Natural killer cell (primary cell): ENCODE measurements around the gene SLX4. TPM values are rescaled to one million over a fixed set of nuclear protein-coding genes. Genes with fewer than 3 reads are reported as not detected.

Experiments
- ATAC-seq, 3 donors: fragments of 150-1000 bp in 2 of 3; fragments of 200-7000 bp in 1 of 3; cut with Tn5 transposase; 1 replicate in 1 of 3; 2 replicates in 2 of 3; pipeline ENCODE4 v1.10.0; 2021; ENCODE audit warnings: mild to moderate bottlenecking in 2 of 3, moderate library complexity in 2 of 3
- DNase-seq, 2 donors: peaks; one replicate each; pipeline versions ENCODE4 v3.0.0 to v3.0.0-alpha.2; 2013 to 2021; ENCODE audit warnings: mixed read lengths in 1 of 2
- H3K27ac ChIP-seq: one replicate; pipeline ENCODE4 v1.5.1; 2013; ENCODE audit warnings: mild to moderate bottlenecking, low read length
- H3K27me3 ChIP-seq: one replicate; pipeline ENCODE4 v1.6.1; 2013; ENCODE audit warnings: low read length; ENCODE audit not compliant: control insufficient read depth, insufficient read depth
- H3K36me3 ChIP-seq: one replicate; pipeline ENCODE4 v1.6.1; 2013; ENCODE audit warnings: low read length; ENCODE audit not compliant: control insufficient read depth, insufficient read depth
- H3K4me1 ChIP-seq: one replicate; pipeline ENCODE4 v1.6.1; 2013; ENCODE audit warnings: low read length; ENCODE audit not compliant: control insufficient read depth, insufficient read depth
- H3K4me3 ChIP-seq: one replicate; pipeline ENCODE4 v1.5.1; 2013; ENCODE audit warnings: low read length
- H3K9me3 ChIP-seq: one replicate; pipeline ENCODE4 v1.6.1; 2013; ENCODE audit warnings: low read length; ENCODE audit not compliant: control insufficient read depth, insufficient read depth
- H3K27ac Mint-ChIP-seq, 2 donors: one replicate each; pipeline ENCODE4 v1.8.0; 2022; ENCODE audit warnings: mild to moderate bottlenecking in 2 of 2, mixed read lengths in 2 of 2, moderate library complexity in 1 of 2
- H3K27me3 Mint-ChIP-seq, 2 donors: one replicate each; pipeline ENCODE4 v1.8.0; 2022; ENCODE audit warnings: low read depth in 2 of 2, mixed read lengths in 2 of 2
- H3K36me3 Mint-ChIP-seq: one replicate; pipeline ENCODE4 v1.8.0; 2022; ENCODE audit warnings: mixed read lengths
- H3K4me1 Mint-ChIP-seq, 2 donors: one replicate each; pipeline ENCODE4 v1.8.0; 2022; ENCODE audit warnings: mixed read lengths in 2 of 2
- H3K4me3 Mint-ChIP-seq: one replicate; pipeline ENCODE4 v1.8.0; 2022; ENCODE audit warnings: mild to moderate bottlenecking, moderate library complexity, mixed read lengths
- H3K9me3 Mint-ChIP-seq, 2 donors: one replicate each; pipeline ENCODE4 v1.8.0; 2022; ENCODE audit warnings: mixed read lengths in 2 of 2
- WGBS: methylation state at CpG from one replicate; pipeline ENCODE4 v1.1.7; 2013; ENCODE audit warnings: missing lambda C conversion rate; ENCODE audit not compliant: insufficient coverage; 5-methylcytosine and 5-hydroxymethylcytosine counted together
- intact Hi-C: fragments of 100-400 bp; cut with micrococcal nuclease; formaldehyde crosslinking; loops from one replicate; pipeline ENCODE4 v1.14.2; 2022
- total RNA-seq, 4 donors: library from RNA; stranded (reverse); fragments of 120-200 nt in 1 of 4; gene quantifications; one replicate each; pipeline versions ENCODE4 v1.2.3 to v1.2.4, GENCODE V29; 2013 to 2022
- TF ChIP-seq, protein P1 (sequence below): fragments of 200-600 bp; IDR thresholded peaks from one replicate; pipeline ENCODE4 v1.8.0; 2022; ENCODE audit warnings: antibody characterized with exemption

SLX4 gene
- total RNA-seq, 3 donors from 2014 or later (not counting 1 experiment from before 2014, with no cell fraction given) = 13.5 to 18.6 (median 15.5) TPM

DNA sequence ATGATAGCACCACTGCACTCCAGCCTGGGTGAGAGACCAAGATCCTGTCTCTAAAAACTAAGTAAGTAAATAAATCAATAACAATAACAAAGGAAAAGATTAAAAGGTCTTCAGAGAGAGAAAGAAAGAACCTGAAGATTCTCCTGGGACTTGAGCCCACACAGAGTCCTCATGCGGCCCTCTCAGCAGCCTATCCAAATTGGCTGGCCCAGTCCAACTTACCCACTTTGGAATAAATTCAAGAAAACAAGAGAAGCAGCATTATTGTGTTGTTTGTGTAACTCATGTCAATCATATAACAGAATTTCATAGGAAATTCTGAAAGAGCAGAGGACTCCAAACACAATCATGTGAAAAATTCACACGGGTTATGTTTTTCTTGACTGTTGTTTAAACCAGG is 3.8 kb downstream of the SLX4 start:
- Mint-ChIP-seq H3K9me3 (no peaks in the 10 kb centered on the region), H3K4me1 (peaks cover 22 to 25% of the 10 kb centered on the region in 2 donors), H3K36me3 (no peaks in the 10 kb centered on the region), H3K4me3 (no peak overlapping the region), H3K27me3 (no peaks in the 10 kb centered on the region), H3K27ac (no peak overlapping the region)
- 88% methylated on average over 2 of the region's 2 CpGs for WGBS
- no peak overlapping the region for H3K4me3 ChIP-seq
- no peak for ATAC-seq
- intact Hi-C loops = no loop called here
- TF ChIP-seq, protein P1, sequence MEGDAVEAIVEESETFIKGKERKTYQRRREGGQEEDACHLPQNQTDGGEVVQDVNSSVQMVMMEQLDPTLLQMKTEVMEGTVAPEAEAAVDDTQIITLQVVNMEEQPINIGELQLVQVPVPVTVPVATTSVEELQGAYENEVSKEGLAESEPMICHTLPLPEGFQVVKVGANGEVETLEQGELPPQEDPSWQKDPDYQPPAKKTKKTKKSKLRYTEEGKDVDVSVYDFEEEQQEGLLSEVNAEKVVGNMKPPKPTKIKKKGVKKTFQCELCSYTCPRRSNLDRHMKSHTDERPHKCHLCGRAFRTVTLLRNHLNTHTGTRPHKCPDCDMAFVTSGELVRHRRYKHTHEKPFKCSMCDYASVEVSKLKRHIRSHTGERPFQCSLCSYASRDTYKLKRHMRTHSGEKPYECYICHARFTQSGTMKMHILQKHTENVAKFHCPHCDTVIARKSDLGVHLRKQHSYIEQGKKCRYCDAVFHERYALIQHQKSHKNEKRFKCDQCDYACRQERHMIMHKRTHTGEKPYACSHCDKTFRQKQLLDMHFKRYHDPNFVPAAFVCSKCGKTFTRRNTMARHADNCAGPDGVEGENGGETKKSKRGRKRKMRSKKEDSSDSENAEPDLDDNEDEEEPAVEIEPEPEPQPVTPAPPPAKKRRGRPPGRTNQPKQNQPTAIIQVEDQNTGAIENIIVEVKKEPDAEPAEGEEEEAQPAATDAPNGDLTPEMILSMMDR = no peak
- peaks cover 6% of the 10 kb centered on the region for H3K36me3 ChIP-seq
- no peak for DNase-seq
- no peaks in the 10 kb centered on the region for H3K9me3 ChIP-seq
- no peaks in the 10 kb centered on the region for H3K27me3 ChIP-seq
- H3K27ac ChIP-seq = no peak overlapping the region
- H3K4me1 ChIP-seq = peaks cover 17% of the 10 kb centered on the region

DNA sequence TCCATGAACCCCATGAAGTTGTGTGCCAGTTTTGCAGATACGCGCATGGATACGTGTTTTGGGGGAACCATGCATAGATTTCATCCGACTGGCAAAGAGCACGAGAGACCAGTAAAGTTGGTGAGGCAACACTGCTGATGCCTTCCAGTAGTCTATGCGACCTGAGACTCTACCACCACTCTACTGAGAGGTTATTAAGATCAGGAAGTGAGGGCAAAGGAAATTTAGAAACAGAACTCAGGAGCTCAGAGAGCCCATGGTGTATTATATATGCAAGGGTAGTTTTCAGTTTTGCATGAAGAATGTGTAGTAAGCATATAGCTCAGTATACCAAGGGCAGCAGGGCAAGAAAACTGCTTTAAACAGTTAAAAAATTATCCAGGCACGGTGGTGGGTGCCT is 4.2 kb downstream of the SLX4 start:
- DNase-seq = no peak
- Histone ChIP-seq H3K4me1 (peaks cover 12% of the 10 kb centered on the region), H3K9me3 (no peaks in the 10 kb centered on the region), H3K4me3 (no peak overlapping the region), H3K36me3 (peaks cover 8% of the 10 kb centered on the region), H3K27ac (no peak overlapping the region), H3K27me3 (no peaks in the 10 kb centered on the region)
- Mint-ChIP-seq H3K27ac (no peak overlapping the region), H3K36me3 (no peaks in the 10 kb centered on the region), H3K4me3 (no peak overlapping the region), H3K27me3 (no peaks in the 10 kb centered on the region), H3K4me1 (peaks cover 18 to 20% of the 10 kb centered on the region in 2 donors), H3K9me3 (no peaks in the 10 kb centered on the region)
- intact Hi-C loops = no loop called here
- ATAC-seq = no peak
- 92% methylated on average over 6 of the region's 7 CpGs for WGBS
- TF ChIP-seq, protein P1 = no peak

DNA sequence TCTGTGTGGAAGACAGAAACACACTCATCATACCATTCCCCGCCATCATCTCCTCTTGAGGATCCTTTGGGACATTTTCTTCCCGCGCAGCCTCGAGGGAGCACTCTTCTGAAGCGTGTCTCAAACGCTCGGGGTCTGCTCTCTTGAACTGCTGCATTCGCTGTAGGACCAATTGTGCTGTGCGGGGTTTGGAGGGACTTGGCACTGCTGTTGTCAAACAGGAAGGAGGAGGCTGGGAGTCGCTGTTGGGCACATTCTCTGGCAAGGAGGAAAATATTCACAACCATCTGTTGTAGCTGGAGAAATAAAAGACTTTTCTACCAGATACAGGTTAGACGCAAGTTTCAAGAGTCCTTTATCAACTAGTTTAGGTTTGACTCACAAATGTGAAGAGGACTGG is 5.0 kb downstream of the SLX4 start:
- Histone ChIP-seq H3K27me3 (no peaks in the 10 kb centered on the region), H3K9me3 (no peaks in the 10 kb centered on the region), H3K36me3 (peaks cover 14% of the 10 kb centered on the region), H3K4me1 (peaks cover 7% of the 10 kb centered on the region), H3K4me3 (no peak overlapping the region), H3K27ac (no peak overlapping the region)
- H3K4me1 Mint-ChIP-seq = peaks cover 11 to 13% of the 10 kb centered on the region in 2 donors
- H3K27ac Mint-ChIP-seq = no peak overlapping the region
- no peaks in the 10 kb centered on the region for H3K27me3 Mint-ChIP-seq
- peaks cover 2% of the 10 kb centered on the region for H3K36me3 Mint-ChIP-seq
- H3K4me3 Mint-ChIP-seq = no peak overlapping the region
- 95% methylated on average over 11 of the region's 11 CpGs for WGBS
- intact Hi-C loops = no loop called here
- ATAC-seq (no peak), DNase-seq (no peak)
- no peaks in the 10 kb centered on the region for H3K9me3 Mint-ChIP-seq
- TF ChIP-seq, protein P1 = no peak

- intact Hi-C loops = no loop called here
- Histone ChIP-seq H3K27ac (no peak overlapping the region), H3K9me3 (no peaks in the 10 kb centered on the region), H3K27me3 (no peaks in the 10 kb centered on the region), H3K4me1 (peaks cover 9% of the 10 kb centered on the region), H3K4me3 (no peak overlapping the region), H3K36me3 (peaks cover 15% of the 10 kb centered on the region)
- peaks cover 5% of the 10 kb centered on the region for H3K36me3 Mint-ChIP-seq
- 99% methylated on average over 7 of the region's 7 CpGs for WGBS
- DNase-seq (no peak), ATAC-seq (no peak)
- no peak overlapping the region for H3K4me3 Mint-ChIP-seq
- H3K4me1 Mint-ChIP-seq = peaks cover 5 to 6% of the 10 kb centered on the region in 2 donors
- TF ChIP-seq, protein P1 = no peak
- H3K27me3 Mint-ChIP-seq = no peaks in the 10 kb centered on the region
- H3K27ac Mint-ChIP-seq = no peak overlapping the region
- no peaks in the 10 kb centered on the region for H3K9me3 Mint-ChIP-seq
These were observed 9.1 kb downstream of the SLX4 start for GRCh38 chr16:3602320-3602653.
